Activated CD8-positive, alpha-beta memory T cell treated with anti-CD3 and anti-CD28 coated beads, Interleukin-2, amount 10 ng/mL, durations not matched to agents 7 days and 5 days (primary cell): ENCODE data around the gene CEBPZOS. TPM values are rescaled to one million over a fixed set of nuclear protein-coding genes. Genes with fewer than 3 reads are reported as not detected.

Experiments
- ATAC-seq: fragments of 150-1000 bp; cut with Tn5 transposase; one replicate; pipeline ENCODE4 v1.10.0; 2021; ENCODE audit warnings: moderate library complexity
- CTCF ChIA-PET: fragments of 350-600 bp; sonication (Branson Sonifier 250); formaldehyde crosslinking; loops from one replicate; lab custom pipeline; 2021; ENCODE audit warnings: antibody characterized with exemption; lab: Charles Lee
- DNase-seq: peaks from one replicate; pipeline ENCODE4 v3.0.0-alpha.2; 2020
- H3K27ac Mint-ChIP-seq: one replicate; pipeline ENCODE4 v1.8.0; 2021; ENCODE audit warnings: mild to moderate bottlenecking, mixed read lengths
- H3K27me3 Mint-ChIP-seq: one replicate; pipeline ENCODE4 v1.8.0; 2021; ENCODE audit warnings: mixed read lengths
- H3K36me3 Mint-ChIP-seq: one replicate; pipeline ENCODE4 v1.8.0; 2021; ENCODE audit warnings: mild to moderate bottlenecking, mixed read lengths
- H3K4me1 Mint-ChIP-seq: one replicate; pipeline ENCODE4 v1.8.0; 2021; ENCODE audit warnings: mixed read lengths
- H3K4me3 Mint-ChIP-seq: one replicate; pipeline ENCODE4 v1.8.0; 2021; ENCODE audit warnings: mild to moderate bottlenecking, moderate library complexity, mixed read lengths
- H3K9me3 Mint-ChIP-seq: one replicate; pipeline ENCODE4 v1.8.0; 2022; ENCODE audit warnings: low read depth, mixed read lengths
- total RNA-seq, 2 experiments: library from RNA; stranded (reverse); gene quantifications; one replicate each; pipeline ENCODE4 v1.2.3, GENCODE V29; 2021

Gene CEBPZOS
- total RNA-seq, result 10 to 100 TPM; 35.6 to 37.9 TPM

- ATAC-seq (peak; percentile 92), DNase-seq (peak; percentile 92)
- Mint-ChIP-seq H3K4me3 (peak within 1 kb of the TSS; percentile 97), H3K4me1 (peaks cover 33% of the 10 kb centered on the region), H3K36me3 (peaks cover 15% of the 10 kb centered on the region), H3K9me3 (no peaks in the 10 kb centered on the region), H3K27ac (peak within 1 kb of the TSS; percentile 99), H3K27me3 (no peaks in the 10 kb centered on the region)
- CTCF ChIA-PET, result interaction anchor here (1.3 kb wide), 1 partner anchor 40 kb away, joined by 4 read pairs; the partner anchor contains the start of gene EIF2AK2
Measured at GRCh38 chr2:37196320-37197195, at the start of gene CEBPZOS. CEBPZOS (plus strand) TSS chr2:37196496; CDS start chr2:37199705, 3,209 bp downstream.

- Mint-ChIP-seq H3K9me3 (no peaks in the 10 kb centered on the region), H3K4me1 (peaks cover 49% of the 10 kb centered on the region), H3K4me3 (no peak overlapping the region), H3K27ac (no peak overlapping the region), H3K27me3 (no peaks in the 10 kb centered on the region), H3K36me3 (peaks cover 68% of the 10 kb centered on the region)
- DNase-seq (no peak), ATAC-seq (no peak)
- CTCF ChIA-PET, result no interaction called here
Measured at GRCh38 chr2:37148325-37148724, 48.0 kb upstream of the CEBPZOS start.

GRCh38 chr2:37149626-37150322 lies 46.5 kb upstream of the CEBPZOS start:
- CTCF ChIA-PET, result no interaction called here
- H3K36me3 Mint-ChIP-seq, result peaks cover 72% of the 10 kb centered on the region
- H3K27ac Mint-ChIP-seq, result peak overlapping the region; percentile 62
- H3K9me3 Mint-ChIP-seq, result no peaks in the 10 kb centered on the region
- peak overlapping the region; percentile 24 for H3K4me3 Mint-ChIP-seq
- H3K27me3 Mint-ChIP-seq, result no peaks in the 10 kb centered on the region
- DNase-seq, result no peak
- H3K4me1 Mint-ChIP-seq, result peaks cover 60% of the 10 kb centered on the region
- ATAC-seq, result peak; percentile 59

- peaks cover 72% of the 10 kb centered on the region for H3K4me1 Mint-ChIP-seq
- no peak overlapping the region for H3K4me3 Mint-ChIP-seq
- H3K27me3 Mint-ChIP-seq, result no peaks in the 10 kb centered on the region
- ATAC-seq (no peak), DNase-seq (no peak)
- H3K36me3 Mint-ChIP-seq, result peaks cover 69% of the 10 kb centered on the region
- no peaks in the 10 kb centered on the region for H3K9me3 Mint-ChIP-seq
- H3K27ac Mint-ChIP-seq, result peak overlapping the region; percentile 25
- CTCF ChIA-PET, result no interaction called here
Measured at GRCh38 chr2:37153224-37153623, 43.1 kb upstream of the CEBPZOS start.

- no peaks in the 10 kb centered on the region for H3K9me3 Mint-ChIP-seq
- H3K4me3 Mint-ChIP-seq, result peak overlapping the region; percentile 98
- H3K27ac Mint-ChIP-seq, result peak overlapping the region; percentile 98
- DNase-seq (no peak), ATAC-seq (no peak)
- H3K36me3 Mint-ChIP-seq, result peaks cover 57% of the 10 kb centered on the region
- CTCF ChIA-PET, result interaction anchor here (1.4 kb wide), 1 partner anchor 44 kb away, joined by 4 read pairs; no protein-coding TSS in a partner anchor
- H3K27me3 Mint-ChIP-seq, result no peaks in the 10 kb centered on the region
- H3K4me1 Mint-ChIP-seq, result peaks cover 63% of the 10 kb centered on the region
Measured at GRCh38 chr2:37154785-37155184, 41.5 kb upstream of the CEBPZOS start.

GRCh38 chr2:37156071-37156856 lies 40.0 kb upstream of the CEBPZOS start:
- Mint-ChIP-seq H3K9me3 (no peaks in the 10 kb centered on the region), H3K27me3 (no peaks in the 10 kb centered on the region), H3K4me1 (peaks cover 51% of the 10 kb centered on the region), H3K27ac (peak overlapping the region; percentile 98), H3K36me3 (peaks cover 48% of the 10 kb centered on the region), H3K4me3 (peak overlapping the region; percentile 98)
- peak; percentile 61 for DNase-seq
- CTCF ChIA-PET, result interaction anchor here (0.6 to 1.4 kb wide), 5 partner anchors 40 to 82 kb away, joined by 3 to 4 read pairs (median 3); partner anchors contain the start of gene CEBPZOS
- ATAC-seq, result peak; percentile 26

GRCh38 chr2:37156857-37157714 lies 39.2 kb upstream of the CEBPZOS start, which contains the start of gene EIF2AK2:
EIF2AK2 (minus strand) TSS chr2:37156980; CDS start chr2:37147806, 9,174 bp downstream.
- Mint-ChIP-seq H3K36me3 (peaks cover 43% of the 10 kb centered on the region), H3K27ac (peak within 1 kb of the TSS; percentile 98), H3K4me3 (peak within 1 kb of the TSS; percentile 98), H3K9me3 (no peaks in the 10 kb centered on the region), H3K4me1 (peaks cover 46% of the 10 kb centered on the region), H3K27me3 (no peaks in the 10 kb centered on the region)
- CTCF ChIA-PET, result interaction anchor here (0.6 to 3.4 kb wide), 6 partner anchors 10 to 82 kb away, joined by 3 to 14 read pairs (median 3); partner anchors contain the start of gene CEBPZOS
- ATAC-seq (peak; percentile 96), DNase-seq (peak; percentile 95)

GRCh38 chr2:37164757-37165156 lies 31.5 kb upstream of the CEBPZOS start:
- CTCF ChIA-PET, result interaction anchor here (0.6 to 1.8 kb wide), 2 partner anchors 713 to 904 kb away, joined by 3 to 6 read pairs; no protein-coding TSS in a partner anchor
- Mint-ChIP-seq H3K9me3 (peaks cover 10% of the 10 kb centered on the region), H3K4me1 (peaks cover 3% of the 10 kb centered on the region), H3K27me3 (no peaks in the 10 kb centered on the region), H3K36me3 (peaks cover 16% of the 10 kb centered on the region), H3K27ac (no peak overlapping the region), H3K4me3 (no peak overlapping the region)
- DNase-seq (no peak), ATAC-seq (no peak)

GRCh38 chr2:37167636-37168180 lies 28.6 kb upstream of the CEBPZOS start:
- Mint-ChIP-seq H3K27me3 (no peaks in the 10 kb centered on the region), H3K27ac (no peak overlapping the region), H3K9me3 (peaks cover 10% of the 10 kb centered on the region), H3K4me3 (no peak overlapping the region), H3K4me1 (no peaks in the 10 kb centered on the region), H3K36me3 (peaks cover 14% of the 10 kb centered on the region)
- ATAC-seq (no peak), DNase-seq (no peak)
- CTCF ChIA-PET, result interaction anchor here (0.6 to 3.1 kb wide), 10 partner anchors 9 to 355 kb away, joined by 3 to 14 read pairs (median 4); no protein-coding TSS in a partner anchor

GRCh38 chr2:37168217-37168981 lies 27.9 kb upstream of the CEBPZOS start:
- H3K27me3 Mint-ChIP-seq, result no peaks in the 10 kb centered on the region
- H3K9me3 Mint-ChIP-seq, result peaks cover 10% of the 10 kb centered on the region
- DNase-seq (peak; percentile 45), ATAC-seq (peak; percentile 89)
- CTCF ChIA-PET, result interaction anchor here (0.6 to 3.1 kb wide), 12 partner anchors 8 to 754 kb away, joined by 3 to 14 read pairs (median 3); partner anchors contain the start of gene SULT6B1
- H3K27ac Mint-ChIP-seq, result no peak overlapping the region
- no peak overlapping the region for H3K4me3 Mint-ChIP-seq
- H3K36me3 Mint-ChIP-seq, result peaks cover 12% of the 10 kb centered on the region
- H3K4me1 Mint-ChIP-seq, result no peaks in the 10 kb centered on the region

- DNase-seq, result no peak
- Mint-ChIP-seq H3K9me3 (no peaks in the 10 kb centered on the region), H3K27me3 (peaks cover 1% of the 10 kb centered on the region), H3K4me3 (no peak overlapping the region), H3K4me1 (no peaks in the 10 kb centered on the region), H3K36me3 (no peaks in the 10 kb centered on the region), H3K27ac (no peak overlapping the region)
- ATAC-seq, result no peak
- CTCF ChIA-PET, result no interaction called here
Measured at GRCh38 chr2:37171624-37171950, 24.7 kb upstream of the CEBPZOS start.
